ENCODE data around the gene CELF2.

Gene CELF2

GRCh38 chr10:11206676-11207559 lies 189.2 kb downstream of the CELF2 start:
- 78% methylated on average over 14 of the region's 14 CpGs for WGBS
- H3K36me3 ChIP-seq (ENCODE audit: insufficient read depth, low read length), result no peaks in the 10 kb centered on the region

DNA sequence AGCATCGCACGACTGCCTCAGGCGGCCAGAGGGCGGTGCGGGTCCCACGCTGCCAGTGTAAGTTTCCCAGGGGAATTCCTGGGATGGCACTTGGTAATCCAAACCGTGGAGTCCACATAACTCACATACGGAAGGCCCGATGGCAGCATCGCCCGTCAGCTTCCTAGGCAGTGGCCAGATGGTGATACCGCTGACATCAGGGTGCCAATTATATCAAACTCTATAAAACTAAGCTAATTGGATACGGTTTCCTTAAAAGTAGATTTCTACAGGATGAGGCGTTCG lies 189.8 kb downstream of the CELF2 start:
- Histone ChIP-seq H3K27me3 (ENCODE audit: insufficient read depth, low read length) (no peaks in the 10 kb centered on the region), H3K36me3 (ENCODE audit: insufficient read depth, low read length) (no peaks in the 10 kb centered on the region), H3K9ac (ENCODE audit: low read depth, low read length) (no peak overlapping the region), H3K27ac (ENCODE audit: low read depth, low read length) (no peak overlapping the region), H3K9me3 (ENCODE audit: insufficient read depth, low read depth, low read length) (no peaks in the 10 kb centered on the region), H3K4me3 (ENCODE audit: low read length) (no peak overlapping the region), H3K4me1 (ENCODE audit: insufficient read depth, low read length) (peaks cover 44% of the 10 kb centered on the region)
- 95% methylated on average over 15 of the region's 15 CpGs for WGBS

More at GRCh38 chr10:11206676-11207559, 189.2 kb downstream of the CELF2 start:
- Histone ChIP-seq H3K27ac (ENCODE audit: low read depth, low read length) (0 out of 2 replicates have a peak overlapping the region, but pooled peaks have one; percentile 25), H3K9ac (ENCODE audit: low read depth, low read length) (no peak overlapping the region), H3K4me3 (ENCODE audit: low read length) (no peak overlapping the region), H3K9me3 (ENCODE audit: insufficient read depth, low read depth, low read length) (no peaks in the 10 kb centered on the region), H3K4me1 (ENCODE audit: insufficient read depth, low read length) (peaks cover 42% of the 10 kb centered on the region), H3K27me3 (ENCODE audit: insufficient read depth, low read length) (no peaks in the 10 kb centered on the region)

DNA sequence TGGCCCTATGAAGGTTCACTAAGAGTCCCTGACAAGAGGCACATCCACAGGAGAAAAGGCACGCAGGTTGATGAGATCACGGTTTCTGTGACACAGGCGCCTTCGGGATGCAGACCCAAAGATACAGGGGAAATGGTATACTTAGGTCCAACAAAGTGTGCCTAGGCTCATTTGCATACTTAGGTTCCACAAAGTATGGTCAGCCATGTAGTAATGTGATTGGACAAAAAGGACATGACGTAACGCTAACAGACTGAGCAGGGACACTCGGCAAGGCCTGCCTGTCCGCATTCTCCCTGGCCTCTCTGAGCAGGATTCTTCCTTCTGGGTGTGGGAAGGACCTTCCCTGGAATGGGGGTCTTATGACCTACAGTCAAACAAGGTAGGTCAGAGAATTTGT lies 190.6 kb downstream of the CELF2 start:
- WGBS, result 95% methylated on average over 8 of the region's 8 CpGs
- peaks cover 51% of the 10 kb centered on the region for H3K4me1 ChIP-seq (ENCODE audit: insufficient read depth, low read length)
- no peak overlapping the region for H3K27ac ChIP-seq (ENCODE audit: low read depth, low read length)

DNA sequence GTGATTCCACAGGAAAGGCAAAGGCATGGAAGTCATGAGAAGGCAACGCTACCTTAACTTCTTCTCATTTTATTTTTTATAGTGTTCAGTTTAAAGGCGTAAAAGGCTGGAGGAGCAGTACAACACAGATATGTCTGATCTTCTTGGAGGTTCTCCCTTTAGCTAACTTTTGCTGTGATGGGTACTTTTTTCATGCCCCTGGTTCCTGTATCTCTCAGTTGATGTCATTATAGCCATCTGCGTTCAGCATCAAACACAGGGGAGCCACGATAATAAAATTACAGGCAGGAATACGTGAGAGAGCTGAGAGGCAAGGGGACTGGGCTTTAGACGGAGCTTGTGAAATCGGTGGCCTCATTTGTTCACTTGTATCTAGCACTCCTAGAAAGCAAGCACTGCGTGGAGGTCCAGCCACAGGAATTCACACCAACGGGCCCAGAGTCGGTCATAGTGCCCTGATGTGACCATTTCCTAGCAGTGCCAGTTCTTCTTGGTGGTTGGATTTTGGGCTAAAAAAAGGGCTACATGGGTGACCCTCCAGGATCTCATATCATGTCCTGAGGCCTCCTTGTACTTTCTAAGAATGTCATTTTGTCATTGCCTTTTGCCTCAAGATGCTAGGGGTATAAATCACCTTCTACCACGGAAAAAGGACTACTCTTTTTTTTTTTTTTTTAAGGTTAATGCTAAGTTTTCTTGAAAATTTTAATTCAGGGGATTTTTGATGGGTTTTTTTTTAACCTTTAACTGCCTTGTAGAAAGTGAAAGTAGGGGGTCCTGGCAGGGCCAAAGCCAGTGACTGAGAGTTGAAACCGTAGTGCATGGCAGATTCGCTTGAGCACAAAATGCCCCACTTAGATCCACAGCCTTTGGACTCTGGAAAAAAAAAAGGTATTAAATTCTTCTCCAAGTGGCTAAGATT lies 191.5 kb downstream of the CELF2 start:
- no peak overlapping the region for H3K4me3 ChIP-seq (ENCODE audit: low read length)
- no peaks in the 10 kb centered on the region for H3K27me3 ChIP-seq (ENCODE audit: insufficient read depth, low read length)
- H3K27ac ChIP-seq (ENCODE audit: low read depth, low read length), result no peak overlapping the region
- H3K9me3 ChIP-seq (ENCODE audit: insufficient read depth, low read depth, low read length), result no peaks in the 10 kb centered on the region
- H3K36me3 ChIP-seq (ENCODE audit: insufficient read depth, low read length), result no peaks in the 10 kb centered on the region
- peaks cover 50% of the 10 kb centered on the region for H3K4me1 ChIP-seq (ENCODE audit: insufficient read depth, low read length)
- H3K9ac ChIP-seq (ENCODE audit: low read depth, low read length), result no peak overlapping the region
- WGBS, result 95% methylated on average over 12 of the region's 13 CpGs

More for the DNA sequence above, 190.6 kb downstream of the CELF2 start:
- H3K4me3 ChIP-seq (ENCODE audit: low read length), result no peak overlapping the region
- no peaks in the 10 kb centered on the region for H3K27me3 ChIP-seq (ENCODE audit: insufficient read depth, low read length)
- H3K9ac ChIP-seq (ENCODE audit: low read depth, low read length), result no peak overlapping the region
- no peaks in the 10 kb centered on the region for H3K36me3 ChIP-seq (ENCODE audit: insufficient read depth, low read length)
- H3K9me3 ChIP-seq (ENCODE audit: insufficient read depth, low read depth, low read length), result no peaks in the 10 kb centered on the region

- Histone ChIP-seq H3K27ac (ENCODE audit: low read depth, low read length) (no peak overlapping the region), H3K4me1 (ENCODE audit: insufficient read depth, low read length) (peaks cover 44% of the 10 kb centered on the region), H3K27me3 (ENCODE audit: insufficient read depth, low read length) (no peaks in the 10 kb centered on the region), H3K9me3 (ENCODE audit: insufficient read depth, low read depth, low read length) (no peaks in the 10 kb centered on the region), H3K36me3 (ENCODE audit: insufficient read depth, low read length) (no peaks in the 10 kb centered on the region), H3K9ac (ENCODE audit: low read depth, low read length) (no peak overlapping the region), H3K4me3 (ENCODE audit: low read length) (no peak overlapping the region)
- 81% methylated on average over 6 of the region's 6 CpGs for WGBS
Measured at GRCh38 chr10:11209830-11210181, 192.1 kb downstream of the CELF2 start.

- Histone ChIP-seq H3K36me3 (ENCODE audit: insufficient read depth, low read length) (no peaks in the 10 kb centered on the region), H3K4me3 (ENCODE audit: low read length) (no peak overlapping the region), H3K27ac (ENCODE audit: low read depth, low read length) (no peak overlapping the region), H3K4me1 (ENCODE audit: insufficient read depth, low read length) (peaks cover 38% of the 10 kb centered on the region), H3K9ac (ENCODE audit: low read depth, low read length) (no peak overlapping the region), H3K27me3 (ENCODE audit: insufficient read depth, low read length) (no peaks in the 10 kb centered on the region), H3K9me3 (ENCODE audit: insufficient read depth, low read depth, low read length) (no peaks in the 10 kb centered on the region)
- 90% methylated on average over 13 of the region's 13 CpGs for WGBS
Measured at GRCh38 chr10:11210211-11210922, 192.7 kb downstream of the CELF2 start.

DNA sequence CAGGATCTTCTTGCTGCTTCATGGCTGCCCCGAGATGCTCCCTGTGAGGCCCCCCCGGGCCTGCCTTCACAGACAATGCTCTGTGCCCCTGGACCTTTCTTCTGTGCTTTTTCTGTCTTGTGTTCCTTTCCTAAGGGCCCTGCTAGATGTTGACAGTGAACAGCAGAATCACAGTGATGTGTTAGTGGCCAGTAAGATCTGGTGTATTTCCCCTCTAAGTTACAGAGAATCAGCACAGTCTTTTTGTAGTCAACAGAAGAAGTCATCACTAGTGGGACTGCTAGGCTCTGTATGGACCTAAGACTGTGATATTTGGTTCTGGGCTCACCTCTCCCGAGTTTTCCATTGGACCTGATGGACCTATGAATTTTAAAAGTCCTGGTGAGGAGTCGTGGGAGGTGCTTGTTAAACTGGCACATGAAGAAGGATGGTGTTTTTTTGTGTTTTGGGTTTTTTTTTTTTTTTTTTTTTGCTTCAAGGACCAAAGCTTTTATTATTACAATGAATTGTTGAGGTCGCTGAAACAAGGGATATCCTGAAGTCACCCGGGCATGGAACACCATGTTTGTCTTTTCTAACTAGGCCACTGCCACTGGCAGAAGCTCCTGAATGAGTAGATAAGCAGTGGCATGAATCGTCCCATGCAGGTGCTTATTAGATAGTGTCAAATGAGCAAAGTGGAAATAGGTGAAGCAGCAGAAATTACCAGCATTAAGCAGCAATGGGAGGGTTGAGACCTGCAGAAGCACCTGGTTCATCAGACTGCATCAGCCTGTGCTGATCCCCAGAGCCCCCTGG lies 194.8 kb downstream of the CELF2 start:
- no peak overlapping the region for H3K27ac ChIP-seq (ENCODE audit: low read depth, low read length)

GRCh38 chr10:11213137-11213536 lies 195.5 kb downstream of the CELF2 start:
- no peaks in the 10 kb centered on the region for H3K36me3 ChIP-seq (ENCODE audit: insufficient read depth, low read length)
- H3K4me3 ChIP-seq (ENCODE audit: low read length), result no peak overlapping the region
- no peak overlapping the region for H3K27ac ChIP-seq (ENCODE audit: low read depth, low read length)
- H3K27me3 ChIP-seq (ENCODE audit: insufficient read depth, low read length), result no peaks in the 10 kb centered on the region
- H3K9me3 ChIP-seq (ENCODE audit: insufficient read depth, low read depth, low read length), result no peaks in the 10 kb centered on the region
- peaks cover 21% of the 10 kb centered on the region for H3K4me1 ChIP-seq (ENCODE audit: insufficient read depth, low read length)
- 87% methylated on average over 4 of the region's 4 CpGs for WGBS
- H3K9ac ChIP-seq (ENCODE audit: low read depth, low read length), result no peak overlapping the region

More for the DNA sequence above, 194.8 kb downstream of the CELF2 start:
- H3K9me3 ChIP-seq (ENCODE audit: insufficient read depth, low read depth, low read length), result no peaks in the 10 kb centered on the region
- no peak overlapping the region for H3K9ac ChIP-seq (ENCODE audit: low read depth, low read length)
- H3K27me3 ChIP-seq (ENCODE audit: insufficient read depth, low read length), result no peaks in the 10 kb centered on the region
- 80% methylated on average over 7 of the region's 7 CpGs for WGBS
- H3K36me3 ChIP-seq (ENCODE audit: insufficient read depth, low read length), result no peaks in the 10 kb centered on the region
- H3K4me3 ChIP-seq (ENCODE audit: low read length), result no peak overlapping the region
- peaks cover 21% of the 10 kb centered on the region for H3K4me1 ChIP-seq (ENCODE audit: insufficient read depth, low read length)

- WGBS, result 90% methylated on average over 10 of the region's 10 CpGs
- Histone ChIP-seq H3K9me3 (ENCODE audit: insufficient read depth, low read depth, low read length) (no peaks in the 10 kb centered on the region), H3K27me3 (ENCODE audit: insufficient read depth, low read length) (no peaks in the 10 kb centered on the region), H3K36me3 (ENCODE audit: insufficient read depth, low read length) (no peaks in the 10 kb centered on the region), H3K4me1 (ENCODE audit: insufficient read depth, low read length) (peaks cover 21% of the 10 kb centered on the region), H3K4me3 (ENCODE audit: low read length) (no peak overlapping the region), H3K9ac (ENCODE audit: low read depth, low read length) (no peak overlapping the region), H3K27ac (ENCODE audit: low read depth, low read length) (no peak overlapping the region)
Measured at GRCh38 chr10:11214407-11214806, 196.7 kb downstream of the CELF2 start.

- Histone ChIP-seq H3K27ac (ENCODE audit: low read depth, low read length) (no peak overlapping the region), H3K9ac (ENCODE audit: low read depth, low read length) (no peak overlapping the region), H3K9me3 (ENCODE audit: insufficient read depth, low read depth, low read length) (no peaks in the 10 kb centered on the region), H3K27me3 (ENCODE audit: insufficient read depth, low read length) (no peaks in the 10 kb centered on the region), H3K4me1 (ENCODE audit: insufficient read depth, low read length) (peaks cover 12% of the 10 kb centered on the region), H3K36me3 (ENCODE audit: insufficient read depth, low read length) (no peaks in the 10 kb centered on the region), H3K4me3 (ENCODE audit: low read length) (no peak overlapping the region)
- 98% methylated on average over 4 of the region's 4 CpGs for WGBS
Measured at GRCh38 chr10:11215471-11215870, 197.8 kb downstream of the CELF2 start.

Measured in HUES64 (cell line).